Inflammatory macrophage treated with lipopolysaccharide for 1 hour (primary cell): ENCODE data around the gene ZNF408.
"Not testable (repeated sequence)": the region's sequence is repeated elsewhere in the genome, so short reads cannot be mapped to it uniquely, and the experiment has no call there.

Experiments used
- DNase-seq, 2 donors: peaks; one replicate each; pipeline ENCODE4 v3.0.0-alpha.2; 2020 to 2022

The ZNF408 gene

GRCh38 chr11:46698597-46698996 lies 2.2 kb upstream of the ZNF408 start:
- DNase-seq: peak; percentile 53 to 70

GRCh38 chr11:46701078-46701654 lies 335 bp downstream of the ZNF408 start:
- no peak for DNase-seq

DNA sequence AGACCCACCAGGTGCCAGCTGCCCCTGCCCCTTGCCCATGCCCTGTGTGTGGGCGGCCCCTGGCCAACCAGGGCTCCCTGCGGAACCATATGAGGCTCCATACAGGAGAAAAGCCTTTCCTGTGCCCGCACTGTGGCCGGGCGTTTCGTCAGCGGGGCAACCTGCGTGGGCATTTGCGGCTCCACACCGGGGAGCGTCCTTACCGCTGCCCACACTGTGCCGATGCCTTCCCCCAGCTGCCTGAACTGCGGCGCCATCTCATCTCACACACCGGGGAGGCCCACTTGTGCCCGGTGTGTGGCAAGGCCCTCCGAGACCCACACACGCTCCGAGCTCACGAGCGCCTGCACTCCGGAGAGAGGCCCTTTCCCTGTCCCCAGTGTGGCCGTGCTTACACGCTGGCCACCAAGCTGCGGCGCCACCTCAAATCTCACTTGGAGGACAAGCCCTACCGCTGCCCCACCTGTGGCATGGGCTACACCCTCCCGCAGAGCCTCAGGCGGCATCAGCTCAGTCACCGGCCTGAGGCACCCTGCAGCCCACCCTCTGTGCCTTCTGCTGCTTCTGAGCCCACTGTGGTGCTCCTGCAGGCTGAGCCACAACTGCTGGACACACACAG lies 4.3 kb downstream of the ZNF408 start:
- no peak for DNase-seq

DNA sequence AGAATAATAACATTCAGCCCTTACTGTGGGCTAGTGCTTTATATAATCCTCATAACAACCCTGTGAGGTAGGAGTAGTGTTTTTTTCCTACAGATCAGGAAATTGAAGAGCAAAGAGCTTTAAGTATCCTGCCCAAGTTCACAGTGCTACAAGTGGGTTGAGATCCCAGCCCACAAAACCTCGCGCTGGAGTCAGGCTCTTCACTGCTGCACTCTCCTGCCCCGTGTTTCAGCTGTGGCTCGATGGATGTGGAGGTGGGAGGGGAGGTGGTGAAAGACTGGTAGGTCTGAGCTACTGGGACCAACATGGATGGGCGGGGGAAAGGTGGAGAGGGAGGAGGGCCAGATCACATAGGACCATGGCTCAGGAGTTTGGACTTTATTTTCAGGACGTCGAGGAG lies 6.1 kb downstream of the ZNF408 start:
- no peak for DNase-seq

DNA sequence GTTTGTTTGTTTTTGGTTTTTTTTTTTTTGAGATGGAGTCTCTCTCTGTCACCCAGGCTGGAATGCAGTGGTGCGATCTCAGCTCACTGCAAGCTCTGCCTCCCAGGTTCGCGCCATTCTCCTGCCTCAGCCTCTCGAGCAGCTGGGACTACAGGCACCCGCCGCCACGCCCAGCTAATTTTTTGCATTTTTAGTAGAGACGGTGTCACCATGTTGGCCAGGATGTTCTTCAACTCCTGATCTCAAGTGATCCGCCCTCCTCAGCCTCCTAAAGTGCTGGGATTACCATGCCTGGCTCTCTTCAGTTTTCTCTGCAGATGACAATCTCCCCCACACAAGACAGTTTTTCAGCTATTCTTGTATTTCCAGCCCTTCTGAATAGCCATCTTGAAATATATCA lies 8.5 kb downstream of the ZNF408 start:
- not testable (repeated sequence) for DNase-seq

DNA sequence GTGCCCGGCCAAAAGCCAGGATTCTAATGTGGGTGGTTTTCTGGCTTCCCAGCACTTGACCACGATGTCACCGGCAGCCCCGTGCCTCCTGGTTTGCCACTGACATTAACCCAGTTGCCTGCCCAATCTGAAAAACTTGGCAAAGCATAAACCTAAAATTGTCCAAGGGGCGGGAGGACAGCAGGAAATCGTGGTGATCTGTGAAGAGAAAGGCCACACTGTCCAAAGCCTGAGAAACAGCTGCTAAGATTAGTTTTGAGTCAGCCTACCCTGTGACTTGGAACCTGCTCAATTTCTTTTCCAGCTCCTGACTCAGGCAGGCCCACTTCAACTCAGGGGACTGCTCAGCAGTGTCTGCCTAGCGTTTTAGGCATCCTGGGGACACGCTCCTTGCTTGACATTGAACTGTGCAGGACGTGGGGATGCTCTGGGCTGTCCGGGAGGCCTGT lies 10.0 kb downstream of the ZNF408 start:
- DNase-seq: no peak

DNA sequence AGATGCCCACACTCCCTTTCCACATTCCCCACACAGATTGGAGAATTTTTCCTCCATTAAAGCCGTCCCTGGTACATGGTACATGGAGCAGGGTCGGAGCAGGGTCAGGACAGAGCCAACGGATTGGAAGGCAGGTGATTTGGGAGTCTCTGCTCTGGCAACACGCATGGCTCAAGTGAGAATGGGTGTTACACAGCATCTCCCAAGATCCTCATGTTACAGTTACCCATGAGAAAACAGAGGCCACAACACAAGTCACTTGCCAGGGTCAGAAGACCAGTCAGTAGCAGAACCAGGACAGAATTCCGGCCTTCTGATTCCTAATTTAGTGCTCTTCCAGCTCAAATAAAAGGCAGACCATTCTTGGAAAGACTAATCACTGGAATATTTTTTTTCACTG lies 10.5 kb downstream of the ZNF408 start:
- no peak for DNase-seq

DNA sequence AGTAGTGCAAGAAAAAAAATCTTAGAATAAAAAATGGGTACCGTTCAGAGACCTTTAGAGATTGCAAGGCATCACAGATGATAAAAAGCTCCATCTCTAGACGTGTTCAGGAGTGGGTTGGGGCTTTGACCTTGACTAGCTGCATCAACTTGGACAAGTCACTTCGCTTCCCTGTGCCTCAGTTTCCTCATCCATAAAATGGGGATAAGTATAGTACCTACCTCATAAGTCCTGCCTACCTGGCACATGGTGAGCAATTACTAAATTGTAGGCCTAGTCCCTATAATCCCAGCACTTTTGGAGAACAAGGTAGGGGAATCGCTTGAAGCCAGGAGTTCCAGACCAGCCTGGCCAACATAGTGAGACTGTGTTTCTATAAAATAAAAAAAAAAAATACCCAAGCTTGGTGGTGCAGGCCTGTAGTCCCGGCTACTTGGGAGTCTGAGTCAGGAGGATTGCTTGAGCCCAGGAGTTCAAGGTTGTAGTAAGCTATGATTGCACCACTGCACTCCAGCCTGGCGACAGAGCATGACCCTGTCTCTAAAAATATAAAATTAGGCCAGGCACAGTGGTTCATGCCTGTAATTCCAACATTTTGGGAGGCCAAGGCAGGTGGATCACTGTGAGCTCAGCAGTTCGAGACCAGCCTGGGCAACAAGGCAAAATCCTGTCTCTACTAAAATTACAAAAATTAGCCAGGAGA lies 12.2 kb downstream of the ZNF408 start:
- no peak for DNase-seq

GRCh38 chr11:46717825-46718154 lies 17.0 kb downstream of the ZNF408 start:
- DNase-seq: not testable (repeated sequence)

DNA sequence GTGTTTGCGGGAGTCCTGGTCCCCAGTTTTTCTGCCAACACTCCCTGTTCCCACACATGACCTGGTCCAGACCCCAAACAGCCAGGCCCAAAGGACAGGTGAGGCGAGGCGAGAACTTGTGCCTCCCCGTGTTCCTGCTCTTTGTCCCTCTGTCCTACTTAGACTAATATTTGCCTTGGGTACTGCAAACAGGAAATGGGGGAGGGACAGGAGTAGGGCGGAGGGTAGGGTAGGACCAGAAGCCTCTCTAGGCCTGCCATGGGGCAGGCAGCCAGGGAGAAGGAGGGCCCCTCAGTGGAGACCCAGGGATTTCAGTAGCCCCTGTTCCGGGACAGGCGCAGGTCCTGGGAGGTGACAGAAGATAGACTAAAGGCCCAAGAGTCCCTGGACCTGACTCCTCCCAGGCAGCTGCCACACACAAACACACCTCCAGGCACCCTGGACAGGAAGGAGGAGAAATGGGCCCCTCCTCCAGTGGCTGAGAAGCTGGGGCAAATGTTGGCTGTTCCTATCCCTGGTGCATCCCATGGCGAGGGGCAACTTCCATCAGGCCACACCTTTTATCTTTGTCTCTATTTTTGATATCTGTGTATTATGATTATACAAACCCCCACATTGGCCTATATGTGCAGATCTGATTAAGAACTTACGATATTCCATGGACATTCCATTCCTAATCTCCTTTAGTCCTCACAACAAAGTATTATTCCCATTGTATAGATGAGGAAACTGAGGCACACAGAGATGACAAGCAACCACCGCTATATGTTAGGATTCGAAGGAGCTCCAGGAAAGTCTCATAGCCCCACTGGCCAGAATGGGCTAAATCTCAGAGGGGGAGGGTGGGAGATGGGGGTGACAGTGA lies 17.6 kb downstream of the ZNF408 start:
- no peak for DNase-seq

DNA sequence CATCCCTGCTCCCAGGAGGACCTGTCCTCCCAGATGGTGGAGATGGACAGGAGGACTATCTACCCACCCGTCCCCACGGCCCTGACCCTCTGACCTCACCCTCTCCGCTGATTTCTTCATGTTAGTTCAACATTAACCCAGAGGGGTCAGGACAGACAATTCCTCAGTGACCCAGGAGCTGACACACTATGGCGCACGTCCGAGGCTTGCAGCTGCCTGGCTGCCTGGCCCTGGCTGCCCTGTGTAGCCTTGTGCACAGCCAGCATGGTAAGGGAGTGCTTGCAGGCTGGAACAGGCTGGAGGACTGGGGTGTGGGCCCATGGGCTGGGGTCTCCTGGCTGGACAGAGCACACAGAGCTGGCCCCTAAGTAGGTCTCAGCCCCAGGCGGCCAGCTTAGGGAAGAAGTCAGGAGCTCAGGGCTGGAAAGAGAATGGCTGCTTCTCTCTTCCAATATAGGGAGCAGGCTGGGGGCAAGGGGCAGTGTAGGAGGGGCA lies 18.3 kb downstream of the ZNF408 start, which contains the start of gene F2:
TSS of gene F2 (plus strand) at position 166 of the 495 bp plus-strand sequence. CDS start at position 189, 23 bp downstream.
- no peak for DNase-seq

DNA sequence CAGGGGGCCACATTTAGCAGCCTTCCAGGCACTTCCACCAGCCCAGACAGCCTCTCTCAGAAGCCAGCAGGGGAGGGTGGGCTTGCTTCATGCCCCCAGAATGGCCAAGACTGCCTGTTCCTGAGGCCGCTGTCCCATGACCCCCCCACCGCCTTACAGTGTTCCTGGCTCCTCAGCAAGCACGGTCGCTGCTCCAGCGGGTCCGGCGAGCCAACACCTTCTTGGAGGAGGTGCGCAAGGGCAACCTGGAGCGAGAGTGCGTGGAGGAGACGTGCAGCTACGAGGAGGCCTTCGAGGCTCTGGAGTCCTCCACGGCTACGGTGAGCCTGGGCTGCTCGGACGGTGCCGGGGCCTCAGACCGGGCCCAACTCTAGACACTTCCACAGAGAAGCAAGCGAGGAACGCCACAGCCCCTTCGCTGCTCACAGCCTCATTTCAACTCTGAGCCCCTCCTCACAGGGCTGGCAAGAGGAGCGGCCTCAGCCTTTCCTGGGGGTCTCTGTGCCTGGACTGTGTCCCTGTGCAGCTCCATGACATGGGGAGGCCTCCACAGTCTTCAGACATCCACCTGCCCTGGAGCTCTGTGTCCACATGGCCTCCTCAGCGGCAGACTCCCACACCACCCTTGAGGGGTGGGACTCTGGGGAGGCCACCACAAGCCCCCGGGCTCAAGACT lies 18.9 kb downstream of the ZNF408 start:
- DNase-seq: no peak

GRCh38 chr11:46721286-46721685 lies 20.5 kb downstream of the ZNF408 start:
- DNase-seq: no peak

GRCh38 chr11:46722566-46723358 lies 21.9 kb downstream of the ZNF408 start:
- DNase-seq: no peak

DNA sequence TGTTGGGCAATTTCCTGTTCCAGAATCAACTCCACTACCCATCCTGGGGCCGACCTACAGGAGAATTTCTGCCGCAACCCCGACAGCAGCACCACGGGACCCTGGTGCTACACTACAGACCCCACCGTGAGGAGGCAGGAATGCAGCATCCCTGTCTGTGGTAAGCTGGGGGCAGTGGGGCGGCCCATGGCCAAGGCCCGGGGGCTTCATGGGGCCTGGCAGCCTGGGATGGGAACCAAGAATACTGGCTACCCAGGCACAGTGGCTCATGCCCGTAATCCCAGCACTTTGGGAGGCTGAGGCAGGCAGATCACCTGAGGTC lies 22.5 kb downstream of the ZNF408 start:
- no peak for DNase-seq

DNA sequence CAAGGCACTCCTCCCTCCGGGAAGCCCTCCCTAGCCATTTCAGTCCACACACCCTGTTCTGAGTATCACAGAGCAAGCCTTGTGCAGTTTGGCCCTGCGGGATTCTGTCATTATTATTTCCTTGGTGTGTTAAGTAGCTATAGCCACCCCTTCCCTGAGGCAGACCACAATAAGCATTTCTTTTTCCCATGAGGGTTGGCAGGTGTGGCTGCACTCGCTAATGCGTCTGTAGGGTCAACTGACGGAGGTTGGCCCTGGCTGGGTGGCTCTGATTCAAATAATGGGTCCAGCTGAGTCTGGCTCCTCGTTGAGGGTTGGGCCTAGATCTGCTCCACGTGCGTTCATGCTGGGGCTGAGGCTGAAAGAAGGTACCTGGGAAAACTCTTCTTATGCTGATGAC lies 23.3 kb downstream of the ZNF408 start:
- DNase-seq: no peak

DNA sequence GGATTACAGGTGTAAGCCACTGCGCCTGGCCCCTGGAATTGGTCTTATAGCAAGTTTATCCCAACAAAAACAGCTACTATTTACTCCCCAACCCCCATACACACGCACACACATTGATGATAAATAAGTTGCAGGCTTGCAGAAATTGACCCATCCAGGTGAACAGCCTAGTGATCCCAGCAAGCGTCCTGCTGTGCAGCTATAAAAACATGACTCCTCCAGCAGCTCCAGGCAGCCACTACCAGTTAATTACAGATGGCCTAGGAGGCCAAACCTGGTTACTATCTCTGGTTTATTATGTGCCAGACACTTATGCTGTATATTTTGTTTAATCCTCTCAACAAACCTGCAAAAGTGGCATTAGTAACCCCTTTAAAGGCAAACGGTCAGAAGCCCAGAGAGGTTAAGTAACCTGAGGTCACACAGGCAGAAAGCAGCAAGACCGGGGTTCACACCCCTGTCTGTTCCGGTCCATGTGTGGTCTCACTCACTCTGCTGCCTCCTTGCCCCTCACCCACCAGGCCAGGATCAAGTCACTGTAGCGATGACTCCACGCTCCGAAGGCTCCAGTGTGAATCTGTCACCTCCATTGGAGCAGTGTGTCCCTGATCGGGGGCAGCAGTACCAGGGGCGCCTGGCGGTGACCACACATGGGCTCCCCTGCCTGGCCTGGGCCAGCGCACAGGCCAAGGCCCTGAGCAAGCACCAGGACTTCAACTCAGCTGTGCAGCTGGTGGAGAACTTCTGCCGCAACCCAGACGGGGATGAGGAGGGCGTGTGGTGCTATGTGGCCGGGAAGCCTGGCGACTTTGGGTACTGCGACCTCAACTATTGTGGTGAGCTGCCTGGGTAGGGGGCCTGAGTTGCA lies 24.7 kb downstream of the ZNF408 start:
- no peak for DNase-seq

GRCh38 chr11:46726206-46726862 lies 25.5 kb downstream of the ZNF408 start:
- no peak for DNase-seq

GRCh38 chr11:46727952-46728658 lies 27.3 kb downstream of the ZNF408 start:
- no peak for DNase-seq

- no peak for DNase-seq
Observed at GRCh38 chr11:46728659-46729040, 27.8 kb downstream of the ZNF408 start.
